PC-3 (cell line): Measurements from ENCODE around the gene DAB1. TPM values are rescaled to one million over a fixed set of nuclear protein-coding genes. Genes with fewer than 3 reads are reported as not detected.

Source experiments
- ATAC-seq: fragments of 200-7000 bp; cut with Tn5 transposase; 2 replicates; pipeline ENCODE4 v1.9.1; 2020; ENCODE audit warnings: mild to moderate bottlenecking, moderate library complexity
- BruUV-seq: library from RNA; stranded (reverse); fragments of 400-500 nt; replicated peaks from 2 replicates; lab custom pipeline; 2021; lab: Mats Ljungman, UMichigan
- CTCF ChIA-PET: fragments of 300-600 bp; sonication (Branson Sonifier 250); formaldehyde crosslinking; loops from one replicate; lab custom pipeline; 2022; ENCODE audit warnings: antibody characterized with exemption; lab: Charles Lee
- POLR2A ChIA-PET: fragments of 300-600 bp; sonication (Branson Sonifier 250); formaldehyde crosslinking; loops from one replicate; lab custom pipeline; 2022; ENCODE audit warnings: antibody characterized with exemption; ENCODE audit not compliant: unreplicated experiment; lab: Charles Lee
- DNase-seq: peaks from one replicate; pipeline ENCODE4 v3.0.0-alpha.2; 2015
- H2AFZ ChIP-seq: fragments of 300-600 bp; sonication (generic); 2 replicates; pipeline ENCODE4 v1.6.0; 2016; ENCODE audit warnings: antibody characterized with exemption, low read length
- H3F3A ChIP-seq: fragments of 300-600 bp; sonication (generic); one replicate; pipeline ENCODE4 v1.6.0; 2017; ENCODE audit warnings: antibody characterized with exemption, low read length, control low read depth, mild to moderate bottlenecking; ENCODE audit not compliant: unreplicated experiment
- H3K27ac ChIP-seq: fragments of 300-600 bp; sonication (generic); 2 replicates; pipeline ENCODE4 v1.5.1; 2016; ENCODE audit warnings: mild to moderate bottlenecking, low read length
- H3K27me3 ChIP-seq: fragments of 300-600 bp; sonication (generic); 2 replicates; pipeline ENCODE4 v1.6.1; 2016; ENCODE audit warnings: low read length, mixed read lengths
- H3K36me3 ChIP-seq: fragments of 300-600 bp; sonication (generic); 2 replicates; pipeline ENCODE4 v1.6.1; 2016; ENCODE audit warnings: low read depth, mixed run types, low read length, mixed read lengths
- H3K4me1 ChIP-seq: fragments of 300-600 bp; sonication (generic); 2 replicates; pipeline ENCODE4 v1.5.1; 2016; ENCODE audit warnings: low read length; ENCODE audit not compliant: insufficient read depth
- H3K4me2 ChIP-seq: fragments of 300-600 bp; sonication (generic); 2 replicates; pipeline ENCODE4 v1.6.0; 2016; ENCODE audit warnings: low read length
- H3K4me3 ChIP-seq: fragments of 300-600 bp; sonication (generic); 2 replicates; pipeline ENCODE4 v1.5.1; 2016; ENCODE audit warnings: mild to moderate bottlenecking, low read length, mixed read lengths
- H3K79me2 ChIP-seq: fragments of 300-600 bp; sonication (generic); 2 replicates; pipeline ENCODE4 v1.6.1; 2017; ENCODE audit warnings: low read length, mixed read lengths
- H3K9ac ChIP-seq: fragments of 300-600 bp; sonication (generic); 2 replicates; pipeline ENCODE4 v1.6.0; 2016; ENCODE audit warnings: mild to moderate bottlenecking, low read length
- H3K9me2 ChIP-seq: fragments of 300-600 bp; sonication (generic); replicated peaks from 2 replicates; pipeline ENCODE4 v1.6.1; 2016; ENCODE audit warnings: mixed run types, low read length, mixed read lengths
- H3K9me3 ChIP-seq: fragments of 300-600 bp; sonication (generic); 2 replicates; pipeline ENCODE4 v1.6.1; 2016; ENCODE audit warnings: low read length, mixed read lengths
- H4K20me1 ChIP-seq: fragments of 300-600 bp; sonication (generic); 2 replicates; pipeline ENCODE4 v1.6.1; 2016; ENCODE audit warnings: low read length, mixed read lengths
- EZH2 ChIP-seq: fragments of 300-600 bp; sonication (generic); IDR thresholded peaks from one replicate; pipeline ENCODE4 v1.6.1; 2017; ENCODE audit warnings: antibody characterized with exemption, mild to moderate bottlenecking, low read length; ENCODE audit not compliant: unreplicated experiment
- EZH2phosphoT487 ChIP-seq: fragments of 300-600 bp; sonication (generic); IDR thresholded peaks from 2 replicates; pipeline ENCODE4 v1.6.1; 2018; ENCODE audit warnings: mild to moderate bottlenecking, antibody characterized with exemption, low read length, borderline replicate concordance
- intact Hi-C: fragments of 100-400 bp; cut with micrococcal nuclease; formaldehyde crosslinking; loops from 2 replicates; pipeline ENCODE4 v1.9.0; 2023
- total RNA-seq: library from RNA; depleted of rRNA; stranded (reverse); fragments of >200 nt; gene quantifications from 2 replicates; pipeline ENCODE4 v1.2.3, GENCODE V29; 2014
- TF ChIP-seq, protein P1 (sequence below): fragments of 300-600 bp; sonication (generic); conservative IDR thresholded peaks from 2 replicates; pipeline ENCODE4 v1.5.1; 2017; ENCODE audit warnings: antibody characterized with exemption, low read depth, mild to moderate bottlenecking, low read length

Gene DAB1
- total RNA-seq, 1 experiment from 2014 or later = not detected

DNA sequence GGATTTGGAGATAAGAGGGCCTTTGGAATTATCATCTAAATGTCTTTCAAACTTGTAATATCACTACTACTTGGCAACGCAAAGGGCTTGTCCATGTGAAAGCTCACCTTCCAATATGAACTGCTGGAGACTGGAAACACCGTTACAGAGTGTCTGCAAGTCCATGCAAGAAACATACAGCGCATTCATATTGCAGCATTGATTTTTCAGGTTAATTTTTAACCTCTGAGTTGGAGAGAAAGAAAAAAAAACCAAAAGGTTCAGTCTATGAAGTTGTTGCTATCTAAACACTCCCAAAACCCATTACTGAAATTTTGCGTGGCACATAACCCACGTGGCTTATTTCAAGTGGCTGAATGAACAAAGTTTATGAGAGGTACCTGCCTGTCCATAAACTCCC, 23.8 kb downstream of the DAB1 start:
- no peak overlapping the region for H2AFZ ChIP-seq
- H3K4me3 ChIP-seq = no peak overlapping the region
- H3F3A ChIP-seq = no peaks in the 10 kb centered on the region
- H3K79me2 ChIP-seq = no peaks in the 10 kb centered on the region
- no peak for DNase-seq
- no peaks in the 10 kb centered on the region for H3K36me3 ChIP-seq
- no peaks in the 10 kb centered on the region for H4K20me1 ChIP-seq
- H3K4me2 ChIP-seq = no peak overlapping the region
- ChIA-PET CTCF (no interaction called here), POLR2A (no interaction called here)
- no peak overlapping the region for H3K9ac ChIP-seq
- peaks cover 5% of the 10 kb centered on the region; the same call in 1 of the 2 replicates for H3K27me3 ChIP-seq
- intact Hi-C loops = no loop called here
- no peak overlapping the region for H3K27ac ChIP-seq
- BruUV-seq = no TSS peak
- H3K9me2 ChIP-seq = no peaks in the 10 kb centered on the region
- H3K9me3 ChIP-seq = no peaks in the 10 kb centered on the region
- TF ChIP-seq EZH2 (no peak), EZH2phosphoT487 (no peak)
- TF ChIP-seq, protein P1, sequence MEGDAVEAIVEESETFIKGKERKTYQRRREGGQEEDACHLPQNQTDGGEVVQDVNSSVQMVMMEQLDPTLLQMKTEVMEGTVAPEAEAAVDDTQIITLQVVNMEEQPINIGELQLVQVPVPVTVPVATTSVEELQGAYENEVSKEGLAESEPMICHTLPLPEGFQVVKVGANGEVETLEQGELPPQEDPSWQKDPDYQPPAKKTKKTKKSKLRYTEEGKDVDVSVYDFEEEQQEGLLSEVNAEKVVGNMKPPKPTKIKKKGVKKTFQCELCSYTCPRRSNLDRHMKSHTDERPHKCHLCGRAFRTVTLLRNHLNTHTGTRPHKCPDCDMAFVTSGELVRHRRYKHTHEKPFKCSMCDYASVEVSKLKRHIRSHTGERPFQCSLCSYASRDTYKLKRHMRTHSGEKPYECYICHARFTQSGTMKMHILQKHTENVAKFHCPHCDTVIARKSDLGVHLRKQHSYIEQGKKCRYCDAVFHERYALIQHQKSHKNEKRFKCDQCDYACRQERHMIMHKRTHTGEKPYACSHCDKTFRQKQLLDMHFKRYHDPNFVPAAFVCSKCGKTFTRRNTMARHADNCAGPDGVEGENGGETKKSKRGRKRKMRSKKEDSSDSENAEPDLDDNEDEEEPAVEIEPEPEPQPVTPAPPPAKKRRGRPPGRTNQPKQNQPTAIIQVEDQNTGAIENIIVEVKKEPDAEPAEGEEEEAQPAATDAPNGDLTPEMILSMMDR = no peak
- no peaks in the 10 kb centered on the region for H3K4me1 ChIP-seq
- no peak for ATAC-seq

DNA sequence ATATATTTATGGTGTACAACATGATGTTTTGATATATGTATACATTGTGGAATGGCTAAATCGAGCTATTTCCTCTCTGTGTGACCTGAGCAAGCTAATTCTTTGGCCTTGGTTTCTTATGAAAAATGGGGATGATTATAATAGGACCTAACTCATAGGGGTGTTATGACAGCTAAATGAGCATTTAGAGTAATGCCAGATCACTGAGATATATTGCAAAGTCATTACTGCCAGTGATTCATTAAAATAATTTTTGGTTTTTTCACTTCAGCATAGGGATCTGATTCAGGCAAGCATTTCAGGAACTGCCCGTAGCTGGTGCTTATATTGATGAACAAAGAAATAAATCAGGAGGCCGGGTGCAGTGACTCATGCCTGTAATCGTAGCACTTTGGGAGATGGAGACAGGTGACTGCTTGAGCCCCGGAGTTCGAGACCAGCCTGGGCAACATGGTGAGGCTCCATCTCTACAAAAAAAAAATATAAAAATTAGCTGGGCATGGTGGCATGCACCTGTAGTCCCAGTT, 30.7 kb downstream of the DAB1 start:
- H3K9me2 ChIP-seq = no peaks in the 10 kb centered on the region
- TF ChIP-seq, protein P1 = no peak
- TF ChIP-seq EZH2 (no peak), EZH2phosphoT487 (no peak)
- H3K27ac ChIP-seq = no peak overlapping the region
- no peaks in the 10 kb centered on the region for H3F3A ChIP-seq
- peaks cover 24% of the 10 kb centered on the region for H3K27me3 ChIP-seq
- no TSS peak for BruUV-seq
- no peaks in the 10 kb centered on the region for H3K4me1 ChIP-seq
- intact Hi-C loops = no loop called here
- no peaks in the 10 kb centered on the region for H3K79me2 ChIP-seq
- H2AFZ ChIP-seq = no peak overlapping the region
- ATAC-seq (no peak), DNase-seq (no peak)
- CTCF ChIA-PET = no interaction called here
- no peak overlapping the region for H3K9ac ChIP-seq
- H3K36me3 ChIP-seq = no peaks in the 10 kb centered on the region
- H4K20me1 ChIP-seq = no peaks in the 10 kb centered on the region
- no peak overlapping the region for H3K4me2 ChIP-seq
- H3K9me3 ChIP-seq = no peaks in the 10 kb centered on the region
- POLR2A ChIA-PET = no interaction called here
- no peak overlapping the region for H3K4me3 ChIP-seq

GRCh38 chr1:57385336-57385735, 38.5 kb downstream of the DAB1 start:
- H3K27me3 ChIP-seq = no peaks in the 10 kb centered on the region
- TF ChIP-seq EZH2 (no peak), EZH2phosphoT487 (no peak)
- TF ChIP-seq, protein P1 = no peak
- no peak overlapping the region for H3K4me2 ChIP-seq
- H3K36me3 ChIP-seq = no peaks in the 10 kb centered on the region
- no peaks in the 10 kb centered on the region for H3F3A ChIP-seq
- BruUV-seq = no TSS peak
- intact Hi-C loops = no loop called here
- no peak overlapping the region for H2AFZ ChIP-seq
- ATAC-seq (no peak), DNase-seq (no peak)
- no peak overlapping the region for H3K4me3 ChIP-seq
- POLR2A ChIA-PET = no interaction called here
- CTCF ChIA-PET = no interaction called here
- no peaks in the 10 kb centered on the region for H3K79me2 ChIP-seq
- H4K20me1 ChIP-seq = no peaks in the 10 kb centered on the region
- H3K9ac ChIP-seq = no peak overlapping the region
- no peak overlapping the region for H3K27ac ChIP-seq
- no peaks in the 10 kb centered on the region for H3K4me1 ChIP-seq
- H3K9me2 ChIP-seq = no peaks in the 10 kb centered on the region
- H3K9me3 ChIP-seq = no peaks in the 10 kb centered on the region
